DND-41 (cell line): ENCODE data around the gene RNF183.

Experiments
- ATAC-seq: fragments of 200-7000 bp; cut with Tn5 transposase; 3 replicates; pipeline ENCODE4 v1.9.1; 2021; ENCODE audit warnings: low read depth; ENCODE audit not compliant: insufficient read depth
- DNase-seq: peaks from one replicate; pipeline ENCODE4 v3.0.0-alpha.2; 2020
- H2AFZ ChIP-seq: 2 replicates; pipeline ENCODE4 v1.6.0; 2012; ENCODE audit warnings: low read depth, low read length
- H3K27ac ChIP-seq: 2 replicates; pipeline ENCODE4 v1.5.1; 2012; ENCODE audit warnings: low read length, inconsistent platforms
- H3K27me3 ChIP-seq: fragments of 200-600 bp; sonication (generic); 2 replicates; pipeline ENCODE4 v1.6.0; 2012; ENCODE audit warnings: low read length, mild to moderate bottlenecking, inconsistent platforms; ENCODE audit not compliant: insufficient read depth, poor library complexity
- H3K36me3 ChIP-seq: 2 replicates; pipeline ENCODE4 v1.5.1; 2012; ENCODE audit warnings: low read length, inconsistent platforms; ENCODE audit not compliant: insufficient read depth
- H3K4me1 ChIP-seq: 2 replicates; pipeline ENCODE4 v1.5.1; 2012; ENCODE audit warnings: mild to moderate bottlenecking, low read length; ENCODE audit not compliant: insufficient read depth
- H3K4me2 ChIP-seq: 2 replicates; pipeline ENCODE4 v1.6.0; 2012; ENCODE audit warnings: mild to moderate bottlenecking, moderate library complexity, low read length, inconsistent platforms; ENCODE audit not compliant: insufficient read depth
- H3K4me3 ChIP-seq, 2 experiments: fragments of 200-600 bp in 1 of 2; shearing (Covaris generic) in 1 of 2; 2 replicates each; pipeline ENCODE4 v1.5.1; 2012 to 2016; ENCODE audit warnings: inconsistent platforms in 2 of 2, low read length in 2 of 2, mild to moderate bottlenecking in 2 of 2, low read depth in 1 of 2, moderate library complexity in 1 of 2
- H3K79me2 ChIP-seq: 2 replicates; pipeline ENCODE4 v1.6.0; 2012; ENCODE audit warnings: low read length, inconsistent platforms; ENCODE audit not compliant: insufficient read depth
- H3K9ac ChIP-seq: 2 replicates; pipeline ENCODE4 v1.6.0; 2012; ENCODE audit warnings: low read depth, mild to moderate bottlenecking, inconsistent platforms, low read length, moderate library complexity
- H3K9me3 ChIP-seq: 2 replicates; pipeline ENCODE4 v1.5.1; 2012; ENCODE audit warnings: low read length, moderate library complexity, mild to moderate bottlenecking, inconsistent platforms; ENCODE audit not compliant: insufficient read depth, severe bottlenecking
- H4K20me1 ChIP-seq: 2 replicates; pipeline ENCODE4 v1.6.0; 2012; ENCODE audit warnings: low read length; ENCODE audit not compliant: insufficient read depth
- EZH2 ChIP-seq: IDR thresholded peaks from 3 replicates; pipeline ENCODE4 v1.6.1; 2012; ENCODE audit warnings: borderline replicate concordance, low read depth, mild to moderate bottlenecking, moderate library complexity, low read length, inconsistent platforms; ENCODE audit not compliant: severe bottlenecking
- TF ChIP-seq, protein P1 (sequence below): IDR thresholded peaks from 2 replicates; pipeline ENCODE4 v1.5.1; 2012; ENCODE audit warnings: borderline replicate concordance, low read length, moderate library complexity, mild to moderate bottlenecking; ENCODE audit not compliant: poor library complexity, severe bottlenecking; ENCODE audit errors: extremely low read depth

Gene RNF183

DNA sequence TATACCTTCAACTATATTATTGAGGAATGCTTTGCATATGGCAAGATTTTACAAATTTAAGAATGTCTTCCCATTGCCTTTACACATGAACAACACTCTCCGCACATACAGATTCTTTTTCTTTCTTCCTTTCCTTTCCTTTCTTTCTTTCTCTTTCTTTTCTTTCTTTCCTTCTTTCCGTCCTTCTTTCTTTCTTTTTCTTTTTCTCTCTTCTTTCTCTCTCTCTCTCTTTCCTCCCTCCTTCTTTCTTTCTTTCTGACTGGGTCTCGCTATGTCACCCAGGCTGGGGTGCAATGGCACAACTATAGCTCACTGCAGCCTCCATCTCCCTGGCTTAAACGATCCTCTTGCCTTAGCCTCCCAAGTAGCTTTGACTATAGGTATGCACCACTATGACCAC, 23.1 kb upstream of the RNF183 start:
- no peak for DNase-seq
- H2AFZ ChIP-seq: no peak overlapping the region
- H3K36me3 ChIP-seq: no peaks in the 10 kb centered on the region
- ATAC-seq: no peak
- H4K20me1 ChIP-seq: no peaks in the 10 kb centered on the region
- no peak overlapping the region for H3K27ac ChIP-seq
- no peaks in the 10 kb centered on the region for H3K4me1 ChIP-seq
- H3K4me3 ChIP-seq: no peak overlapping the region
- H3K4me2 ChIP-seq: no peak overlapping the region
- H3K79me2 ChIP-seq: no peaks in the 10 kb centered on the region
- no peaks in the 10 kb centered on the region for H3K27me3 ChIP-seq
- no peaks in the 10 kb centered on the region for H3K9me3 ChIP-seq
- H3K9ac ChIP-seq: no peak overlapping the region
- TF ChIP-seq EZH2: no peak
- TF ChIP-seq, protein P1, sequence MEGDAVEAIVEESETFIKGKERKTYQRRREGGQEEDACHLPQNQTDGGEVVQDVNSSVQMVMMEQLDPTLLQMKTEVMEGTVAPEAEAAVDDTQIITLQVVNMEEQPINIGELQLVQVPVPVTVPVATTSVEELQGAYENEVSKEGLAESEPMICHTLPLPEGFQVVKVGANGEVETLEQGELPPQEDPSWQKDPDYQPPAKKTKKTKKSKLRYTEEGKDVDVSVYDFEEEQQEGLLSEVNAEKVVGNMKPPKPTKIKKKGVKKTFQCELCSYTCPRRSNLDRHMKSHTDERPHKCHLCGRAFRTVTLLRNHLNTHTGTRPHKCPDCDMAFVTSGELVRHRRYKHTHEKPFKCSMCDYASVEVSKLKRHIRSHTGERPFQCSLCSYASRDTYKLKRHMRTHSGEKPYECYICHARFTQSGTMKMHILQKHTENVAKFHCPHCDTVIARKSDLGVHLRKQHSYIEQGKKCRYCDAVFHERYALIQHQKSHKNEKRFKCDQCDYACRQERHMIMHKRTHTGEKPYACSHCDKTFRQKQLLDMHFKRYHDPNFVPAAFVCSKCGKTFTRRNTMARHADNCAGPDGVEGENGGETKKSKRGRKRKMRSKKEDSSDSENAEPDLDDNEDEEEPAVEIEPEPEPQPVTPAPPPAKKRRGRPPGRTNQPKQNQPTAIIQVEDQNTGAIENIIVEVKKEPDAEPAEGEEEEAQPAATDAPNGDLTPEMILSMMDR: no peak

DNA sequence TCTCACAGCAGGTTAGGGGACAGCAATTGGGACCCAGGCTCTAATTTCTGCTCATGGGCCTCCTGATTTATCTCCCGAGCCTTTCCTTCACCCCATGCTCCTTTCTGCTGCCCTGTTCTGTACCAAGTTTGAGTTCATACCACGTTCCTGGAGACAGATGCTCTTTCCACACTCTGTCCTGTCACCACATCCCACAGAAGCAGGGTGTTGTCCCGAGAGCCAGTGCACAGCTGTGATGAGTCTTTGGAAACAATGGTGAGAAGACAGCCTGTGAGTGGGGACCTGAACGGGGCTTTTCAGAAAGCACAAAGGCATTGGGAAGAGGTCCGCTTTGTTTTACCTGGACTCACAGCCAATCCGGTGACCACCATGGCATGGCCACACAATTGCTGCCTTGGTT, 19.5 kb upstream of the RNF183 start:
- TF ChIP-seq, protein P1: no peak
- no peak for TF ChIP-seq EZH2
- Histone ChIP-seq H3K4me3 (no peak overlapping the region), H2AFZ (no peak overlapping the region), H3K27ac (no peak overlapping the region), H3K36me3 (no peaks in the 10 kb centered on the region), H3K9me3 (no peaks in the 10 kb centered on the region), H3K4me1 (no peaks in the 10 kb centered on the region), H3K79me2 (no peaks in the 10 kb centered on the region), H4K20me1 (no peaks in the 10 kb centered on the region), H3K27me3 (no peaks in the 10 kb centered on the region), H3K4me2 (no peak overlapping the region), H3K9ac (no peak overlapping the region)
- no peak for ATAC-seq
- no peak for DNase-seq

DNA sequence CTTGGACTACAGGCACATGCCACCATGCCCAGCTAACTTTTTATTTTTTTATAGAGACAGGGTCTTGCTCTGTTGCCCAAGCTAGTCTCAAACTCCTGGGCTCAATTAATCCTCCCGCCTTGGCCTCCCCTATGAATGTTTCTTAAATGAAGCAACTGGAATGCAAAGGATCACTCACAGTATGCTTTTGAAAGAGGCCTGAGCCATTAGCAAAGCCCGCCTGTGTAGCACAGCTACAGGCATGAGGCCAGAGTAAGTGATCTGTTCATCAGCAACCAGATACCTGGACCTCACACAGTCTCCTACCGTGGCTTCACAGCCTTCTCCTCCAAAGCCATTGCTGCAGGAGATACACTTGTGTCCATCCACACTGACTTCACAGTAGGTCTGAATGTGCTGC, 16.9 kb upstream of the RNF183 start:
- ATAC-seq (no peak), DNase-seq (no peak)
- H2AFZ ChIP-seq: no peak overlapping the region
- no peak for TF ChIP-seq EZH2
- TF ChIP-seq, protein P1: no peak
- no peaks in the 10 kb centered on the region for H3K36me3 ChIP-seq
- H3K9ac ChIP-seq: no peak overlapping the region
- no peak overlapping the region for H3K4me2 ChIP-seq
- H3K79me2 ChIP-seq: no peaks in the 10 kb centered on the region
- H3K4me3 ChIP-seq: no peak overlapping the region
- H3K9me3 ChIP-seq: no peaks in the 10 kb centered on the region
- H3K4me1 ChIP-seq: no peaks in the 10 kb centered on the region
- H4K20me1 ChIP-seq: no peaks in the 10 kb centered on the region
- H3K27ac ChIP-seq: no peak overlapping the region
- H3K27me3 ChIP-seq: no peaks in the 10 kb centered on the region

DNA sequence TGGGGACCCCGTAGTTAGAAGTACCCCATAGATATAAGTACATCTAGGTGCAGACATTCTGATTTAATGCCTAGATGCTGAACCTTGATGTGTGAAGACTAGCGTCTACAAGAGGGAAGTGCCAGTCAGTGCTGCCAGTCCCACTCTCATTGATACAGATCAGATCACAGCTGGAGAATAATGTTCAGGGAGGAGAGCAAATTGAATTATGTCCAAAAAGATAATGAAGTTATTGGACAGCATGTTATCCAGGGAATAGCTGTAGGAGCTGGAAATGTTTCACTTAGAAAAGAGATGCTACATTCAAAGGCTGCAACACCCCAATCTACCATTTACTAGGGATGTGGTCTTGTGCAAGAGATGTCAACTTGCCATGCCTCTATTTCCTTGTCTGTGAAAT, 15.9 kb upstream of the RNF183 start:
- TF ChIP-seq EZH2: no peak
- TF ChIP-seq, protein P1: no peak
- Histone ChIP-seq H2AFZ (no peak overlapping the region), H3K79me2 (no peaks in the 10 kb centered on the region), H3K27me3 (no peaks in the 10 kb centered on the region), H3K4me2 (no peak overlapping the region), H3K9ac (no peak overlapping the region), H3K4me1 (no peaks in the 10 kb centered on the region), H3K36me3 (no peaks in the 10 kb centered on the region), H4K20me1 (no peaks in the 10 kb centered on the region), H3K4me3 (no peak overlapping the region), H3K27ac (no peak overlapping the region), H3K9me3 (no peaks in the 10 kb centered on the region)
- ATAC-seq: no peak
- DNase-seq: no peak
